Kidney epithelial cell (primary cell): ENCODE data around the gene DOCK1. TPM values are rescaled to one million over a fixed set of nuclear protein-coding genes. Genes with fewer than 3 reads are reported as not detected.
A peak's percentile ranks its signal among the peaks of the same experiment; 100 is the strongest.

Experiments
- DNase-seq: peaks from one replicate; pipeline ENCODE4 v3.0.0-alpha.2; 2010; ENCODE audit warnings: low read depth
- H3K27me3 ChIP-seq: 2 replicates; pipeline ENCODE4 v1.6.0; 2011; ENCODE audit warnings: low read length; ENCODE audit not compliant: control insufficient read depth, insufficient read depth
- H3K36me3 ChIP-seq: 2 replicates; pipeline ENCODE4 v1.5.1; 2011; ENCODE audit warnings: low read length; ENCODE audit not compliant: control insufficient read depth, insufficient read depth
- H3K4me3 ChIP-seq: 2 replicates; pipeline ENCODE4 v1.5.1; 2011; ENCODE audit warnings: low read depth, mild to moderate bottlenecking, control low read depth, low read length
- CTCF ChIP-seq: IDR thresholded peaks from 2 replicates; pipeline ENCODE4 v1.5.1; 2011; ENCODE audit warnings: mild to moderate bottlenecking, moderate library complexity, low read length, control low read depth, inconsistent platforms; ENCODE audit not compliant: insufficient read depth, poor library complexity, severe bottlenecking
- total RNA-seq: library from RNA; depleted of rRNA; stranded (reverse); fragments of >200 nt; gene quantifications from 2 replicates; pipeline ENCODE4 v1.2.3, GENCODE V29; 2015

The DOCK1 gene
- total RNA-seq, 1 donor from 2014 or later: 39.5 TPM

GRCh38 chr10:127275793-127276450, 370.7 kb downstream of the DOCK1 start:
- Histone ChIP-seq H3K27me3 (no peaks in the 10 kb centered on the region), H3K4me3 (no peak overlapping the region), H3K36me3 (no peaks in the 10 kb centered on the region)
- TF ChIP-seq CTCF: no peak
- no peak for DNase-seq

GRCh38 chr10:127276794-127277462, 371.7 kb downstream of the DOCK1 start:
- DNase-seq: no peak
- no peak for TF ChIP-seq CTCF
- H3K27me3 ChIP-seq: no peaks in the 10 kb centered on the region
- H3K4me3 ChIP-seq: no peak overlapping the region
- no peaks in the 10 kb centered on the region for H3K36me3 ChIP-seq

GRCh38 chr10:127278001-127278400, 372.8 kb downstream of the DOCK1 start:
- peak; percentile 76 for DNase-seq
- H3K27me3 ChIP-seq: no peaks in the 10 kb centered on the region
- peak; percentile 10 for TF ChIP-seq CTCF
- no peaks in the 10 kb centered on the region for H3K36me3 ChIP-seq
- no peak overlapping the region for H3K4me3 ChIP-seq

- DNase-seq: no peak
- TF ChIP-seq CTCF: no peak
- no peak overlapping the region for H3K4me3 ChIP-seq
- no peaks in the 10 kb centered on the region for H3K27me3 ChIP-seq
- no peaks in the 10 kb centered on the region for H3K36me3 ChIP-seq
Observed at GRCh38 chr10:127279334-127279774, 374.1 kb downstream of the DOCK1 start.

GRCh38 chr10:127280446-127280845, 375.2 kb downstream of the DOCK1 start:
- no peak for TF ChIP-seq CTCF
- Histone ChIP-seq H3K27me3 (no peaks in the 10 kb centered on the region), H3K36me3 (no peaks in the 10 kb centered on the region), H3K4me3 (no peak overlapping the region)
- DNase-seq: no peak
